Activated CD4-positive, alpha-beta T cell treated with anti-CD3 and anti-CD28 coated beads, Interleukin-2, amount 50 U/mL, for 48 hours (primary cell): Measurements from ENCODE around the gene SLC49A3.
"Not testable (repeated sequence)": the region's sequence is repeated elsewhere in the genome, so short reads cannot be mapped to it uniquely, and the experiment has no call there.

Source experiments
- DNase-seq, 2 experiments: peaks; one replicate each; pipeline ENCODE4 v3.0.0-alpha.2; 2020

SLC49A3 gene

GRCh38 chr4:680091-680490, 8.9 kb downstream of the SLC49A3 start:
- DNase-seq, result no peak

GRCh38 chr4:679629-680028, 9.3 kb downstream of the SLC49A3 start:
- DNase-seq, result no peak

GRCh38 chr4:679104-679481, 9.9 kb downstream of the SLC49A3 start:
- DNase-seq, result no peak

GRCh38 chr4:678331-679103, 10.4 kb downstream of the SLC49A3 start:
- DNase-seq, result no peak

- peak in 1 of 2 experiments; percentile 38 for DNase-seq
Measured at GRCh38 chr4:677431-678293, 11.3 kb downstream of the SLC49A3 start.

- no peak for DNase-seq
Measured at GRCh38 chr4:676871-677235, 12.1 kb downstream of the SLC49A3 start.

- no peak for DNase-seq
Measured at GRCh38 chr4:675980-676870, 12.7 kb downstream of the SLC49A3 start.

- DNase-seq, result no peak
Measured at GRCh38 chr4:675036-675882, 13.7 kb downstream of the SLC49A3 start.

GRCh38 chr4:674172-675035, 14.5 kb downstream of the SLC49A3 start, which contains the start of the genes ATP5ME and MYL5:
Gene ATP5ME (minus strand): TSS chr4:674276. CDS start chr4:674247, 29 bp downstream.
Gene MYL5 (plus strand): TSS chr4:674542. CDS start chr4:678027, 3,485 bp downstream.
- peak; percentile 95 to 96 for DNase-seq

- no peak for DNase-seq
Measured at GRCh38 chr4:673349-674091, 15.4 kb downstream of the SLC49A3 start.

GRCh38 chr4:671769-672168, 17.2 kb downstream of the SLC49A3 start:
- DNase-seq, result no peak

GRCh38 chr4:669806-670559, 19.0 kb downstream of the SLC49A3 start:
- not testable (repeated sequence) for DNase-seq

- DNase-seq, result not testable (repeated sequence)
Measured at GRCh38 chr4:668219-668618, 20.7 kb downstream of the SLC49A3 start.

GRCh38 chr4:667545-667925, 21.4 kb downstream of the SLC49A3 start:
- no peak for DNase-seq

GRCh38 chr4:666822-667544, 22.0 kb downstream of the SLC49A3 start:
- DNase-seq, result no peak

- DNase-seq, result no peak
Measured at GRCh38 chr4:666436-666810, 22.5 kb downstream of the SLC49A3 start.

- DNase-seq, result no peak
Measured at GRCh38 chr4:665751-666435, 23.1 kb downstream of the SLC49A3 start.

- no peak for DNase-seq
Measured at GRCh38 chr4:665381-665750, 23.6 kb downstream of the SLC49A3 start.
